HT1080 (cell line): ENCODE results near the gene PARG. TPM values are rescaled to one million over a fixed set of nuclear protein-coding genes. Genes with fewer than 3 reads are reported as not detected.
"Not testable (repeated sequence)": the region's sequence is repeated elsewhere in the genome, so short reads cannot be mapped to it uniquely, and the experiment has no call there.

Experiments
- DNase-seq: peaks from one replicate; pipeline ENCODE4 v3.0.0-alpha.2; 2015; ENCODE audit warnings: low read depth
- polyA plus RNA-seq, 2 experiments: library from polyadenylated mRNA; depleted of rRNA; stranded (reverse); fragments of >200 nt; gene quantifications; 2 replicates each; pipeline ENCODE4 v1.2.3, GENCODE V29; 2015
- total RNA-seq: library from RNA; depleted of rRNA; stranded (reverse); fragments of >200 nt; shearing (Covaris generic); gene quantifications from 2 replicates; pipeline ENCODE4 v1.2.3, GENCODE V29; 2014; rRNA removed

PARG gene
- 32.1 and 37.6 TPM in 2 replicates for total RNA-seq
- polyA plus RNA-seq (2015; cell fraction: cytosol; rRNA removed) = 25.4 and 25.9 TPM in 2 replicates
- 37.5 and 41.9 TPM in 2 replicates for polyA plus RNA-seq (2015; cell fraction: nucleus; rRNA removed)

DNA sequence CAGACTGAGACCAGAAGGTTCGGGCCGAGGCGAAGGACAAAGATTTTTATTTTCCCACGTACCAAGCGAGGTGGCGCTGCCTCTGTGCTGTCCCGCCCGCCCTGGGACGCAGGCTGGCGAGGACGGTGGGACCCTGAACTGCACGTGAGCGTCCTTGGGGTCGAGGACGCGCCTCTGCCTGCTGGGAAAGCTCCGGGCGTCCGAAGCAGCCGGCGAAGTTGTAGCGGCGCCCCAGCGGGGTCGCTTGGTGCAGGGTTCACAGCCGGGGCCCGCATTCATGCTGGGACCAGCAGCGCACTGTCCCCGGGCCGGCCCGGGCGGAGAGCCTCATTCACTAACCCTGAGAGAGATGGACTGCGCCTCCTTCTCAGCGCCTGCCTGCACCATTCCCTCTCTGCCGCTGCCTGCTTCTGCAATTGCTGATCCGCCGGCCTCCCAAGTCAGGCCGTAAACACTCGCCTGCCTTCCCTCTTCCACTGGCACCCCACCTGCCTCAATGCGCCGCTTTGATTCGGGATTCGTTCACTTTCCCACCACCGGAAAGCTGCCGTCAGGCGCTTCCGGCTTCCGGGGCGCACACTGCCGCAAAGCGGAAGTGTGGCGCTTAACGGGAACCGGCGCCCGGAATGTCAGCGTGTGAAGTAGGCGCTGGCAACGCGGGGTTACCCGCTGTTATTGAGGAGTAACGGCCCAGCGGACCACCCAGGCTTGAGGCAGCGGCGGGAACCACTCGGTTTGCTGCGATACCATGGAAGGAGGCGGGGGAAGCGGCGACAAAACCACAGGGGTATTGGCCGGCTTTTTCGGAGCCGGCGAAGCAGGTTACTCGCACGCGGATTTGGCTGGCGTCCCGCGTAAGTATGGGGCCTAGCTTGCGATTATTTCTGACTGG, at the start of gene PARG, which contains the start of gene TIMM23B:
Gene PARG (minus strand): TSS at position 581 of the 892 bp plus-strand sequence. CDS start 302 bp downstream, at position 279.
Gene TIMM23B (plus strand): TSS at position 607 of the 892 bp plus-strand sequence. CDS start 142 bp downstream, at position 749.
- peak; percentile 78 for DNase-seq

DNA sequence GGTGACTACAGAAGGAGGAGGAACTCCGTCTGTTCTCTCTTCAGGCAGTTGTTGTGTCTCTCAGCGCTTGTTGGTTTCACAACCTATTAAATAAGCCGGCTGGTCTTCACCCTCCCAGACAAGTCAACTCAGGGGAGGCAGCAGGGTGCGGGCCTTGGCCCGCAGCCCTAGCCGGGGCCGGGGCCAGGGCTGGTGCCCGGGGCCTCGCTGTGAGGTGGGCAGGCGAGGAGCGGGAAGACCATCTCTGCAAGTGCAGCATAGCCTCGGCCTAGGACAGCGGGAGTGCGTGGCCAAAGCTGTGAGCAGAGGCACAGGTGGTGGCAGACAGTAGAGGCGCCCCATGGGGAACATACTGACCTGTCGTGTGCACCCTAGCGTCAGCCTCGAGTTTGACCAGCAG, 46.5 kb upstream of the PARG start, which contains the start of gene AGAP6:
Gene AGAP6 (plus strand): TSS at position 31 of the 400 bp plus-strand sequence. CDS start 310 bp downstream, at position 341.
- not testable (repeated sequence) for DNase-seq

DNA sequence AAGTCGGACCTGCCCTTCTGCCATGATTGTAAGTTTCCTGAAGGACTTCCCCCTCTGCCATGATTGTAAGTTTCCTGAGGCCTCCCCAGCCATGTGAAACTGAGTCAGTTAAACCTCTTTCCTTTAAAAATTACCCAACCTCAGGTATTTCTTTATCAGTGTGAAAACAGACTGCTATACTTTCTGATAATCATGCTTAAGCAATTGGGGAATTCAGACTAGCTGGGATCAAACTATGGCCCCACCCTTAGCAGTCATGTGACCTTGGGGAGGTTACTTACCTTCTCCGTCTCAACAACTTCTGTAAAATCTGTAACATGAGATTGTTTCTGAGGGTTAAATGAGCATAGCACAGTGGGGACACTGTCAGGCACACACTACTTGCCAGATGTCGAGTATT, 45.4 kb upstream of the PARG start:
- DNase-seq = not testable (repeated sequence)

DNA sequence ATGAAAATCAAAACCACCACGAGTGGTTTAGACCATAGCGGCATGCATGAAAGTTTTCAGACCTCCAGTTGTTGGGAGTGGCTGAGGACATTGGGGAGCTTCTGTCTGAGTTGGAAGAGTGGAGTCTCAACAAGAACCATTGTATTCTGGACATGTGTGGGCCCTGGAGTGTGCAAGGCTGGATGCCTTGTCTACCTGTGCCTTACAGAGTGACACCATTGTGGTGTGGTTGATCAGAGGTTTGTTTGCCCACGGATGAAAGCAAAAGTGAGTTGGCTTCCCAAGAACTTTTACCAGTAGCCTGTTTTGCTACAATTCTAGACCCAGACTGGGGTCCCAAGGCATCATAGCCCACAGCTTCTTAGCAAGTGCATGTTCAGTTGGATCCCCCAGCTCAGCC, 35.9 kb upstream of the PARG start:
- not testable (repeated sequence) for DNase-seq

DNA sequence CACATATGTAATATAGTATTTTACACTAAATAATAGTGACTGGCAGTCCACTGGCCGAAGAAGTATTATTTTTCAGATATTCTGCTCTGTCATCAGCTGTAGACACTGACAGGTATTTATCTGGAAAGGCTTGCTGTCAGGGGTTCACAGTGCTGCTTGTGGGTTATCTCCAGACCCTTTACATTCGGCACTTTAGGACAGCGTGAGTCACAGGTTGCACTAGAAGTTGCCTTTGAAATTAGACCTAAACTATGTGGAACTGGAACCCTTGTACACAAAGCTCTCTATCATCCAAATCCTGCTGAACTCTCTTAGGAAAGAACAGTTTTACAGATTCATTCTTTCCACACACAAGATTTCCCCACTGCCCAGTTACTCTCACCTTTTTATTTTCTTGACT, 30.3 kb upstream of the PARG start:
- DNase-seq = not testable (repeated sequence)

DNA sequence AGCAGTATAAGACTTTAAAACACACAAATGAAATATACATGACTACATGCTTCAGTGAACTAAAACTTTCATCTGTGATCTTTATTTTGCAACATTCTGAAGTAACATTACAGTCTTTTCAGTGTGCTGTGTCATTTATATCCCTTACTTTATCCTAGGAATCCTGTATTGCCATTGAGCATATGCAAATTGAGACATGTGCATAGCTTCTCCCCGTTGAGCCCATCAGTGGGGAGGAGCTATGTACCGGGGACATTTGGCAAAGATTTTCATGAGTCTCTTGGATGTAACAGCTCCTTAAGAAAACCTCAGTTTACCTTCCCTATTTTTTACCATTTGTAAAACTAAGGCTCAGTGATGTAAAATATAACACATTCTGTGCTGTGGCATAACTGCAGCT, 29.6 kb upstream of the PARG start:
- not testable (repeated sequence) for DNase-seq

DNA sequence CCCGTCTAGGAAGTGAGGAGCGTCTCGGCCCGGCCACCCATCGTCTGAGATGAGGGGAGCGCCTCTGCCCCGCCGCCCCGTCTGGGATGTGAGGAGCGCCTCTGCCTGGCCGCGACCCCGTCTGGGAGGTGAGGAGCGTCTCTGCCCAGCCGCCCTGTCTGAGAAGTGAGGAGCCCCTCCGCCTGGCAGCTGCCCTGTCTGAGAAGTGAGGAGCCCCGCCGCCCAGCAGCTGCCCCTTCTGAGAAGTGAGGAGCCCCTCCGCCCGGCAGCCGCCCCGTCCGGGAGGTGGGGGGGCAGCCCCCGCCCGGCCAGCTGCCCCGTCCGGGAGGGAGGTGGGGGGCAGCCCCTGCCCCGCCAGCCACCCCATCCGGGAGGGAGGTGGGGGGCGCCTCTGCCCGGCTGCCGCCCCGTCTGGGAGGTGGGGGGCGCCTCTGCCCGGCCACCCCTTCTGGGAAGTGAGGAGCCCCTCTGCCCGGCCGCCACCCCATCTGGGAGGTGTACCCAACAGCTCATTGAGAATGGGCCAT, 28.6 kb upstream of the PARG start:
- not testable (repeated sequence) for DNase-seq

DNA sequence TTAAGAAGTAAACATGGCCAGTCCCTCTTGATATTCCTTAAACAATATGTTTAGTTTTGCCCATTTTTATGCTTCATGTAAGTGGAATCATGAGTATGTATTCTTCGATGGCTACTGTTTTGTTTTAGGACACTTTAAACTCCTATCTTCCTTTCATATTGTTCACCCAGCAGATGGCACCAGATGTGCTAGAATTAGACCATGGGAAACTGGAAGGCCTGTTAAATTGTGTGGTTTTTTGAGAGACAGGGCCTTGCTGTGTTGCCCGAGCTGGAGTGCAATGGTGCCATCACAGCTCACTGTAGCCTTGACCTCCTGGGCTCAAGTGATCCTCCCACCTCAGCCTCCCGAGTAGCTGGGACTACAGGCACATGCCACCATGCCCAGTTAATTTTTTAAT, 11.3 kb upstream of the PARG start:
- not testable (repeated sequence) for DNase-seq

DNA sequence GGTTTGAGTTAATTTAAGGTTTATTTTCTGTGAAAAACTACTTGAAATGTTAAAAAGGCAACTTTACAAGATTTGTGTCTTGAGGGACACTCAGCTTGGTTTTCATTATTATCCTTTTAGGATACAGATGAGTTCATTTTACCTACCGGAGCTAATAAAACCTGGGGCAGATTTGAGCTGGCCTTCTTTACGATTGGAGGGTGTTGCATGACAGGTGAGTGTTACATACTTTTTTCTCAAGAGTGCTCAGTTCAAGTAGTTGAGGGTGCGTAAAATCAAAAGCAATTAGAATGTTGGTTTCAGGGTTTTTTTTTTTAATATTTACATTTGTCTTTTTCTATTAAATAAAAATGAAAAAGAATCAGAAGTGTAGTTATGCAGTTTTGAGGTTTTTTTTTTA, 10.2 kb upstream of the PARG start:
- not testable (repeated sequence) for DNase-seq

DNA sequence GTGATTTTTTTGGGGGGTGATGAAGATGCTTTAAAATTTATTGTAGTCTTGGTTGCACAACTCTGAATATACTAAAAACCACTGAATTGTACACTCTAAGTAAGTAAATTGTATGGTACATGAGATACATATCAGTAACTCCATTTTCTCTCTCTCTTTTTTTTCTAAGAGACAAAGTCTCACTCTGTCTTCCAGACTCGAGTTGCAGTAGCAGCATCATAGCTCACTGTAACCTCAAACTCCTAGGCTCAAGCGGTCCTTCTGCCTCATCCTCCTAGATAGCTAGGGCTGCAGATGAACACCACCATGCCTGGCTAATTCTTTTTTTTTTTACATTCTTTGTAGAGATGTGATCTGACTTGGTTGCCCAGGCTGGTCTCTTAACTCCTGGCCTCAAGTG, 6.9 kb upstream of the PARG start:
- DNase-seq = not testable (repeated sequence)

DNA sequence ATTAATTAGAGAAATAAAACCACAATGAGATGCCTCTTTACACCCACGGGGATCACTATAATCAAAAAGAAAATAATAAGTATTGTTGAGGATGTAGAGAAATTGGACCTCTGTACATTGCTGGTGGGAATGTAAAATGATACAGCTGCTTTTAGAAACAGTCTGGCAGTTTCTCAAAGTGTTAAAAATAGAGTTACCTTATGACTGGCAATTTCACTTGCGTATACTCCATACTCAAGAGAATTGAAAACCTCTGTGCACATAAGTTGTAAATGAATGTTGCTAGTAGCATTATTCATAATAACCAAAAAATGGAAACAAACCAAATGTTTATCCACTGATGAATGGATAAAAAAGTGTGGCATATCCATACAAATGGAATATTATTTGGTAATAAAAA, 6.3 kb upstream of the PARG start:
- DNase-seq = not testable (repeated sequence)

DNA sequence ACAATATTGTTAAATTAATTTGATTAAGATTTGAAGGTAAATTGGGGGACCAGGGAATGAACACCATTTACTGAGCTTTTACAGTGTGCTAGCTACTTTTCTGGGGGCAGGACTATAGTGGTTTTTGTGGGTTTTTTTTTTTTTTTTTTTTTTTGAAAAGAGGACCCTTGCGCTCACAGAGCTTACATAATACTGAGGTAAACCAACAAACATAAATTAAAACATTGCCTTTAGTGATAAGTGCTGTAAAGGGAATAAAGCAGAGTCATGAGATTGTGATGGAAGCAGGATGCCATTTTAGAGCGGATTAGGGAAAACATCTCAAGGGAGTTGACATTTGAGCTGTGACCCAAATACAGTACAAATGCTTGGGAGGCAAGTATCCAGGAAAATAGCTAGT, 1.8 kb upstream of the PARG start:
- not testable (repeated sequence) for DNase-seq

DNA sequence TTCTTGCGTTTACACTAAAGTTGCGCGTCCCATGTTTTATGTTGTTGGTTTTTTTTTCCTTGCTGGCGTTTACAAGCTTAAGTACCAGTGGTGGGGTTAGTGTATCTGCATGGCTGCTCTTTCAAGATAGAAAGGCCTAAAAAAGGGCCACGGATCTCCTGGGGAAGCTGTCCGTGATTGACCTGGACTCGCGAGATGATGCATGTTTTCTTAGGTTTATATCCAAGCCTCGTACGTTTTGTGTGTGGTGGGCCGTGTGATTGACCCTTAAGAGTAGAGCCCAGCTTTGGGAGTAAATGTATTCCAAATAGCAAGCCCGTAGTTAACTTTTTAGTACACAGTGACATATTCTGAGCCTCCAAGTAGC, 495 bp upstream of the PARG start:
- DNase-seq = not testable (repeated sequence)

DNA sequence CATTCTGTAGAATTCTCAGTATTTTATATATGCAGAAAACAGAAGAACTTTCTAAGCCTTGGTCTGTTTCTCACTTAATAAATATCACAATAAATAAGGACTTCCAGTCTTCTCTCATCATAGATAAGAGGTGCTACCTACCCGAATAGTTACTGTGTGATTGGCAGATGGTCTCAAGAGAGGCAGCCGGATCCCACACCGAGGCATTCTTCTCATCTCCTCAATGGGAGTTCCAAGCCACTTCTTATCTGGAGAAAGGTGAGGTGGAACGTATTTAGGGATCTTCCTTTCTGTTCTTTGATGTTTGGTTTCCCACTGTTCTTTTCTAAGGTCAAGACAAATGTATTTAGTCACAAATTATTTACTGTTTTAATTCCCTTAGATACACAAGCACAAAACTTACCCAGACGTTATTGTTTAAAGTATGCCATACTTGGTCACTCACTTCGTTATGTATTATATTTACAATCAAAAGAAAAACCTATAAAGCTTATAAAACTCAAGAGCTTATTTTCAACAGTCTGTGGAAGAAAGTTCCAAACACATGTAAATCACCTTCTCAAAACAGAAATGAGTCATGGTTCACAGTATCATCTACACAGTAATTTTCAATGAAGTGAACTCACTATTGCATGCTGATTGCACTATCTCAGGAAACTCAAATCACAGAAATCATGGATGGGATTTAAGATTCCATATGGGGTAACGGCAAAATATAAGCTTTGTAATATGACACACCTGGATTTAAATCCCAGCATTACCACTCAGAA, 9.7 kb downstream of the PARG start:
- DNase-seq = not testable (repeated sequence)

DNA sequence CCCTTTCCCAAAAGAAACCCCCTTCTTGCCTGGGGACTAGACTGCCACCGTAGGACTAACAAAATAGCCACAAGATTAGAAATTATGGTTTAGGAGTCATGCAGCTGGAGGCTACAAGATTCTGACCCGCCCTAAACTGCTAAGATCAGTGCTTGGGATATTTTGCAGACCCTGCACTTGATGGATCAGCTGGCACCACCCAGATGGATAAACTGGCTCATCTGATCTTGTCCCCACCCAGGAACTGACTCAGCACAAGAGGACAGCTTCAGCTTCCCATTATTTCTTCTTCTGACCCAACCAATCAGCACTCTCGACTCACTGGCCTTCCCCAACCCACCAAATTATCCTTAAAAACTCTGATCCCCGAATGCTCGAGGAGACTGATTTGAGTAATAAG, 10.6 kb downstream of the PARG start:
- not testable (repeated sequence) for DNase-seq

DNA sequence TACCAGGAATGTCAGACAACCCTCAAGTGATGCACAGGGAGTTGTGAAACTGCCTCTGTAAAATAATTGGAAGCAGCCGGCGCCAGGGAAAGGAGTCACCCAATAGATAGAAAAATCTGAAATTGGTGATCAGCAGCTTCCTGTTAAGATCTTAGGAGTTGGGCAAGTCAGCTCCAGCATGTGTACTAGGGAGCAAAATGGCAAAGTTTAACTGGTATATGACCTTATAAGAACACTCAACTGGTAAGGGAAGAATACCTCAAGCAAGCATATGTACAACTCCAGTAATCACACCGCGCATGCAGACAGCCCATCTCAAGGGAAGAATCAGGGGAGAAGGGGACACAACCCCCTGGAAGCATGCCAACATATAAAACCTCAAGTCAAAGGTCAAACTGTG, 18.3 kb downstream of the PARG start:
- DNase-seq = not testable (repeated sequence)

DNA sequence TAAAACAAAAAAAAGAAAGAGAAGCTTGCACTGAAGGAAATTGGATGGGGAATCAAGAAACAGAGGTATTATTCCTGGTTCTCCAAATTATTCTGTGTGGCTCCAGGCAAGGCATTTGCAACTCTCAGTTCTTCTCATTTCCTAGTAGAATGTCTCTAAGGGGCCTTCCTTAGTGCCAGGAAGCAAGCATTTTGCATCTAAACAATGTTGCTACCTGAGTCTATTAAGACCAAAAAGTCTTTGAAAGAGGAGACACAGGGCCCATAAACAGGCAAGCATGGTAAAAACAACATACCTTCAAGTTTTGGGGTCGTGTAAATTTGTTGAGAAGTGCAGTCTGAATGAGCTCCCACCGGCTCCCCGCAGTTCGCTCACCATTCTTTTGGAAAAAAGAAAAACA, 19.8 kb downstream of the PARG start:
- DNase-seq = not testable (repeated sequence)

DNA sequence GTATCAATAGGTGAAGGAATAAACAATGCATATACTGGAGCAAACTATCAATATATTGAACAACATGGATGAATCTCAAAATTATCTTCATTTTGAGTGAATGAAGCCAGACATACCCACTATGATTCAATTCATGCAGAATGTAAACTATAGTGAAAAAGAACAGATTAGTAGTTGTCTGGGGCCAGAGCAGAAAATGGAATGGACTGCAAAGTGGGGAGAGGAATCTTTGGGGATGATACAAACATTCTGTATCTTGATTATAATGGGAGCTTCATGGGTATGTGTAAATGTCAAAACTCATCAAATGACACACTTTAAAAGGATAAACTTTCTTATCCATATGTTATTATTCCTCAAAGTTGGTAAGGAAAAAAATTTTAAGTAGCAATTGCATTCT, 23.9 kb downstream of the PARG start:
- DNase-seq = not testable (repeated sequence)

DNA sequence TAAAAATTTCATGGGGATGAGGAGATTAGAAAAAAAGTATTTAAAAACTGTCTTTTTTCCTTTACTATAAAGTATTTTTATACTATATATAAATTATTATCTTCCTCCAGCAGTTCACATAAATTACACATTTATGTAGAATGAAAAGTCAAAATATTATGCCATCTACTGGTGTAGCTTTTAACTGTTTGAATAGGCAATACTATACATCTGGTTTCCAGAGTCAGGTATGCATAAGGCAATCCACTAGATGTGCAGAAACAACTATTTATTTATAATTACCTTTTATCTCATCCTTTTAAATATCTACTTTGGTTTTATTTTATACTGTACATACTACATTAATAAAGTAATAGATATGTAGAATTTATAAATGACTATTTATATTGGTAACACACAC, 25.4 kb downstream of the PARG start:
- not testable (repeated sequence) for DNase-seq

DNA sequence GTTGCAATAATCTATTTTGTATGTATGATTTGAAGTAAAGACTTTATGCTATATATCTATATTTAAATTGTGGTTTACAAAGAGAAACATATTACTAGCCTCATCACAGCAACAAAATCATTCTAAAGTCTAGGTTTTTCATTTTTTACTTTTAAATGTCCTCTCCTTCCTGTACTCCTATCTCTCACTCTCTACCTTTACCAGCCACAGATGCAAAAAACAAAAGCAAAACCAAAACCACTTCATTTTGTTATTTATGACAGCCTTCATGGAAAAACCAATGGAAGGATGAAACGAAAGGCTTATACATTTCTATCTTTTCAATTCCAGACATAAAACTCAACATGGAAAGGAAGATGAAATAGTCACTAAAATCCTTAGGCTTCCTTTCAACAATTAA, 31.5 kb downstream of the PARG start:
- not testable (repeated sequence) for DNase-seq

DNA sequence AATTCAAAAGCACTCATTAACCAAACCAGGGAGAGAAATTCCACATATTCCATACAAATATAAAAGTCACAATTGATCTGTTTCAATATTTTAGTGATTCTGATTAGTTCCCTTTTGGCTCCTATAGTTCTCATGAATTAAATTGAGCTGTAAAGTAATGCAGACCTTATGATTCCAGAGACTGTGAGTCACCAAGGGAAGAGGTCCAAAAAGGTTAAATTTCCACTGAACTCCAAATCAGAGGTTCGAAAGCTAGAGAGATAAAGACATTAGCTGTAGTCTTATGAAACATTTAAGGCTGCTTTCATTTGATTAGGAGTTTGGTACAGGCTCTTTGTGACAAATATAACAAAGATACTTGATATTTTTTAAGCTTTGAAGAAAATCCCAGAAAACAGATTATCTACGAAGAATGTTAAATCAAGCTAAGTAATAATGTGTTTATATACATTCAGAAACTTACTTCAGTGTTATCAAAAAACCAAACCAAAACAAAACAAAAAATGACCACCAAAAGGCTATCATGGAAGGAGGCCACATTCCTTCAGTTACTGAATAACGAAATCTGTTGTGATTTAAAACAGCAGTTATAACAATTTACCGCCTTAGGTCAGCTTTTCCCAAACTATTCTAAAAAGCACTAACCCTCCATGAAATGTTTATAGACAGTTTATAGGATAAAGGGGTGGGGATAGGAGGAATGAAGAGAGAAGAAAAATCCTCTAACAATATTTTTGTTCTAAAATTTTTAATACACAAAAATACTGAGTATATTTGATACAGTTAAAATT, 33.3 kb downstream of the PARG start:
- DNase-seq = not testable (repeated sequence)
